ENCODE results near the gene ARMC9.

ARMC9 gene

DNA sequence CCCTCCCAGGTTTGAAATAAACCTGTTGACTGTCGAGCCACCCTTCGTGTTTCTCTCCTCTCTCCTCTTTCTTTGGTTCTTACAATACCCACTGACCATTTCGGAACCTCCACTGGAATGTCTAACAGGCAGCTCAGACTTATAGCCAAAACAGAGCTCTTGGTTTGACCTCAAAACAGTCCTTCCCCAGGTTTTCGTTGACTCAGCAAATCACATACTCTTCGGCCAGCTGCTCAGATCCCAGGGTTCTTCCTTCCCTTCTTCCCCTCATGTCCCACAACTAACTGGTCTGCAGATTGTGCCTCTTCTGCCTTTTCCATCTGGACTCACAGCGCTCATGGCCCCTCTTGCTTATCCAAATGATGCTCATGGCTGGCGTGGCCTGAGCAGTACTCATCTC, 4.7 kb downstream of the ARMC9 start:
- no peak overlapping the region for H3K27ac ChIP-seq (ENCODE audit: extremely low read depth, low read depth, low read length)
- TF ChIP-seq SETDB1 (IDR thresholded peaks at IDR 0.05; ENCODE audit: insufficient read length, low read length) (peak; percentile 25), ZNF747 (tag by site-specific recombination; IDR thresholded peaks at IDR 0.05) (no peak), ZNF155 (tag by site-specific recombination; IDR thresholded peaks at IDR 0.05) (no peak), ZNF76 (tag by site-specific recombination; IDR thresholded peaks at IDR 0.05; ENCODE audit: borderline replicate concordance, low read depth) (no peak), ZNF514 (tag by site-specific recombination; IDR thresholded peaks at IDR 0.05) (no peak), ZNF530 (tag by site-specific recombination; IDR thresholded peaks at IDR 0.05; ENCODE audit: low read depth) (no peak)
- no peaks in the 10 kb centered on the region for H3K4me1 ChIP-seq (ENCODE audit: control insufficient read depth, insufficient read depth, low read length)
- CTCF ChIA-PET, result no interaction called here
- peaks cover 0 to 18% of the 10 kb centered on the region in 2 experiments; a peak in 2 of 3 replicates for H3K36me3 ChIP-seq (ENCODE audit: control insufficient read depth in 2 of 2, insufficient read depth in 1 of 2, low read length in 2 of 2)
- POLR2A ChIA-PET, result no interaction called here
- H3K9me3 ChIP-seq (ENCODE audit: control insufficient read depth, insufficient read depth, low read depth, low read length), result no peaks in the 10 kb centered on the region
- no peak overlapping the region for H3K4me3 ChIP-seq (ENCODE audit: low read depth, low read length)

DNA sequence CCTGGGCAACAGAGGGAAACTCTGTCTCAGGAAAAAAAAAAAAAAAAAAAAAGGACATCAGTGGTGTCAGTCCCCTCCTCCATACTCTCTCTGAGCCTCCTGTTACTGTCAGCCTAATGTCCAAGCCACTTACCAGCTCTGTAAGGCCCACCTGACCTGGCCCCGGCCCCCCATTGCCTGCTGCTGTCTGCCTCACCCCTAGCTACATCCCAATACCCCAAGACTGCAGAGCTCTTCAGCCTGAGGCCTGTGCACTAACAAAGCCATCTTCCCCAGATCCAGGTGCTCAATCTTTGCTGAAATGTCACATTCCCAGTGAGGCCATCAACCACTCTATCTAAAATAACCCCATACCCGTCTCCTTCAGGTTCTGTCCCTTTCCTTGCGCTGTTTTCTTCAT, 5.7 kb downstream of the ARMC9 start:
- ChIA-PET POLR2A (interaction anchor here (1.1 kb wide), 1 partner anchor 10 kb away, joined by 6 read pairs; no protein-coding TSS in a partner anchor), CTCF (no interaction called here)
- Histone ChIP-seq H3K36me3 (ENCODE audit: control insufficient read depth in 2 of 2, insufficient read depth in 1 of 2, low read length in 2 of 2) (peaks cover 0 to 29% of the 10 kb centered on the region in 2 experiments; a peak in 2 of 3 replicates), H3K4me1 (ENCODE audit: control insufficient read depth, insufficient read depth, low read length) (no peaks in the 10 kb centered on the region), H3K9me3 (ENCODE audit: control insufficient read depth, insufficient read depth, low read depth, low read length) (no peaks in the 10 kb centered on the region), H3K27ac (ENCODE audit: extremely low read depth, low read depth, low read length) (no peak overlapping the region), H3K4me3 (ENCODE audit: low read depth, low read length) (no peak overlapping the region)
- TF ChIP-seq BCL11B (tag by site-specific recombination; IDR thresholded peaks at IDR 0.05; ENCODE audit: low read depth) (no peak), SCRT2 (tag by site-specific recombination; IDR thresholded peaks at IDR 0.05) (no peak), GLIS2 (tag by site-specific recombination; IDR thresholded peaks at IDR 0.05) (no peak)
- TF ChIP-seq, protein P1, sequence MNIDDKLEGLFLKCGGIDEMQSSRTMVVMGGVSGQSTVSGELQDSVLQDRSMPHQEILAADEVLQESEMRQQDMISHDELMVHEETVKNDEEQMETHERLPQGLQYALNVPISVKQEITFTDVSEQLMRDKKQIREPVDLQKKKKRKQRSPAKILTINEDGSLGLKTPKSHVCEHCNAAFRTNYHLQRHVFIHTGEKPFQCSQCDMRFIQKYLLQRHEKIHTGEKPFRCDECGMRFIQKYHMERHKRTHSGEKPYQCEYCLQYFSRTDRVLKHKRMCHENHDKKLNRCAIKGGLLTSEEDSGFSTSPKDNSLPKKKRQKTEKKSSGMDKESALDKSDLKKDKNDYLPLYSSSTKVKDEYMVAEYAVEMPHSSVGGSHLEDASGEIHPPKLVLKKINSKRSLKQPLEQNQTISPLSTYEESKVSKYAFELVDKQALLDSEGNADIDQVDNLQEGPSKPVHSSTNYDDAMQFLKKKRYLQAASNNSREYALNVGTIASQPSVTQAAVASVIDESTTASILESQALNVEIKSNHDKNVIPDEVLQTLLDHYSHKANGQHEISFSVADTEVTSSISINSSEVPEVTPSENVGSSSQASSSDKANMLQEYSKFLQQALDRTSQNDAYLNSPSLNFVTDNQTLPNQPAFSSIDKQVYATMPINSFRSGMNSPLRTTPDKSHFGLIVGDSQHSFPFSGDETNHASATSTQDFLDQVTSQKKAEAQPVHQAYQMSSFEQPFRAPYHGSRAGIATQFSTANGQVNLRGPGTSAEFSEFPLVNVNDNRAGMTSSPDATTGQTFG (tag by site-specific recombination; IDR thresholded peaks at IDR 0.05; ENCODE audit: borderline replicate concordance), result no peak

DNA sequence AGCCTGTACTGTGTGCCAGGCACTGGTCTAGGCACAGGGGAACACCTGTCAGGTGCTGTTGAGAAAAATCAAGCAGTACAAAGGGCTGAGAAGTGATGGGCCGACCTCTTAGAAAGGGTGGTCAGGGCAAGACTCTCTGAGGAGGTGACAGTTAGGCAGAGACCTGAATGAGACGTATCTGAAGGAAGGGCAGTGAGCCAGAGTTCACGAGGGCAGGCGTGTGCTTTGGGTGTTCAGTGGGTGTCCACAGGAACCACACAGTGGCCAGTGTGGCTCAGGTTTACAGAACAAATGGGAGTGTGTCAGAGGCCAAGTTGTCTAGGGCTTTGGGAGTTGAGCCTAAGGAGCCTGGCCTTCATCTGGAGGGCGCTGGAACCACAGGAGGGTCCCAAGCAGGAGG, 6.2 kb downstream of the ARMC9 start:
- ChIA-PET POLR2A (interaction anchor here (0.5 to 1.1 kb wide), 2 partner anchors 10 to 48 kb away, joined by 3 to 6 read pairs; no protein-coding TSS in a partner anchor), CTCF (no interaction called here)
- no peak overlapping the region for H3K4me3 ChIP-seq (ENCODE audit: low read depth, low read length)
- H3K4me1 ChIP-seq (ENCODE audit: control insufficient read depth, insufficient read depth, low read length), result no peaks in the 10 kb centered on the region
- H3K27ac ChIP-seq (ENCODE audit: extremely low read depth, low read depth, low read length), result no peak overlapping the region
- peaks cover 0 to 33% of the 10 kb centered on the region in 2 experiments; a peak in 2 of 3 replicates for H3K36me3 ChIP-seq (ENCODE audit: control insufficient read depth in 2 of 2, insufficient read depth in 1 of 2, low read length in 2 of 2)
- no peaks in the 10 kb centered on the region for H3K9me3 ChIP-seq (ENCODE audit: control insufficient read depth, insufficient read depth, low read depth, low read length)
- TF ChIP-seq WT1 (tag by site-specific recombination; IDR thresholded peaks at IDR 0.05) (no peak), ZNF561 (tag by site-specific recombination; IDR thresholded peaks at IDR 0.05; ENCODE audit: borderline replicate concordance) (no peak), ZNF670 (tag by site-specific recombination; IDR thresholded peaks at IDR 0.05; ENCODE audit: low read depth) (no peak), ZSCAN30 (tag by site-specific recombination; IDR thresholded peaks at IDR 0.05) (no peak), ZNF548 (tag by site-specific recombination; IDR thresholded peaks at IDR 0.05) (no peak), ZNF530 (tag by site-specific recombination; IDR thresholded peaks at IDR 0.05; ENCODE audit: low read depth) (no peak), ZNF37A (tag by site-specific recombination; IDR thresholded peaks at IDR 0.05) (no peak), ZNF510 (tag by site-specific recombination; IDR thresholded peaks at IDR 0.05; ENCODE audit: insufficient replicate concordance) (no peak), ZNF114 (tag by site-specific recombination; IDR thresholded peaks at IDR 0.05) (no peak)
- TF ChIP-seq, protein P2, sequence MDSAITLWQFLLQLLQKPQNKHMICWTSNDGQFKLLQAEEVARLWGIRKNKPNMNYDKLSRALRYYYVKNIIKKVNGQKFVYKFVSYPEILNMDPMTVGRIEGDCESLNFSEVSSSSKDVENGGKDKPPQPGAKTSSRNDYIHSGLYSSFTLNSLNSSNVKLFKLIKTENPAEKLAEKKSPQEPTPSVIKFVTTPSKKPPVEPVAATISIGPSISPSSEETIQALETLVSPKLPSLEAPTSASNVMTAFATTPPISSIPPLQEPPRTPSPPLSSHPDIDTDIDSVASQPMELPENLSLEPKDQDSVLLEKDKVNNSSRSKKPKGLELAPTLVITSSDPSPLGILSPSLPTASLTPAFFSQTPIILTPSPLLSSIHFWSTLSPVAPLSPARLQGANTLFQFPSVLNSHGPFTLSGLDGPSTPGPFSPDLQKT (IDR thresholded peaks at IDR 0.05; ENCODE audit: borderline replicate concordance, low read depth, low read length), result no peak
